ENCODE results near the gene VPS35L.

Gene VPS35L

DNA sequence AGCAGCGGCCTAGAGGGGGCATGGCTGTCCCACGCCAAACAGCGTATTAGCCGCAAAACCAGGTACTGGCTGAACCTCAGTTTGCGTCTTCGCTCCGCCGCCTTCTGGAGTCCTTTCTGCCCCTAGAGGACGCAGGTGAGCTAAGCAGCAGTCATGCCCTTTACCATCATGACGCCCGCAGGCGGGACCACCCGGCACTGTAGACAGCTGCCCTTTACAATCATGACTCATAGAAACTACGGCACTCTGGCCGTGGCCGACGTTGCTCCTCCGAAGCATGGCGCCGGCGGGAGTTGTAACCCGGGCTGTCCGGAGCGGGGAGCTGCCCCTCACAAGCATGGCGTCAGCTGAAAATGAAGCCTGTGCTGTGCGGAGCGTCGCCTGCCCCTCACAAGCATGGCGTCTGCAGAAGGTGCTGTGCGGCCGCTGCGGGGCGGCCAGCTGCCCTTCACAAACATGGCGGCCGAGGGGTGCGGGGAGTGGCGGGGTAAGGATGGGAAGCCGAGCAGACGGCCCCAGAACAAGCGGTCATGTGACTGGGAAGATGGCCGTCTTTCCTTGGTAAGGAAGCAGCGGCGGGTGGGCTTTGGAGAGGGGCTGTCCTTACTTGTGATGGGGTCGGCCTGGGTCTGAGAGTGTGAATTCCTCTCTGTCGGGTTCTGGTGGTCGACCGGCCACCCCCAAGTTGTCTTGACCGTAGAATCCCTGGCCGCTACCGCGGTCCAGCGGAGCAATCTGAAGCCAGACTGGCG, at the start of gene VPS35L:
Gene VPS35L (plus strand): TSS at position 518 of the 752 bp plus-strand sequence. CDS start 27 bp downstream, at position 545.
- peak; percentile 70 for TF ChIP-seq CTCF (conservative IDR thresholded peaks at IDR 0.05; ENCODE audit: control insufficient read depth, insufficient read depth, low read depth, low read length)
- peak; percentile 98 for DNase-seq (ENCODE audit: low read depth)
- H3K4me3 ChIP-seq (ENCODE audit: control insufficient read depth, low read depth, low read length), result peak within 1 kb of the TSS; percentile 94

- H3K4me3 ChIP-seq (ENCODE audit: control insufficient read depth, low read depth, low read length), result no peak overlapping the region
- no peak for TF ChIP-seq CTCF (conservative IDR thresholded peaks at IDR 0.05; ENCODE audit: control insufficient read depth, insufficient read depth, low read depth, low read length)
- DNase-seq (ENCODE audit: low read depth), result no peak
Measured at GRCh38 chr16:19506965-19507364, 48.5 kb upstream of the VPS35L start.

DNA sequence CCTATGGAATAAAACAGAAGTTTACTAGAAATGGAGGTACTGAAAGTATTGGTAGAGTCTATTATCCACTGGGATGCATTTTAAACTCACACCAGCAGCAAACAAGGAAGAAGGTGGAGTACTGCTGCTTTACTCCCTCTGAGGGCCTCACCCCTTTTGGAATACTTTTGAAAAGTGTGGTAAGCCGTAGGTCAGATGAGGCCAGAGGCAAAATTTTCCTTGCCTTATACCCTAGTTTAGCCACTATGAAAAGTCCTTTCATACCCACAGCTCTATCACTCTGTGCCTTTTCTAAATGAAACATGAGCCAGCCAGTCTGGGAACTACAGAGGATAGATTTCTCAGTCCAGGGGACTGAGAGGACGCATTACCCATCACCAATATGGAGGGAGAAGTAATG, 47.6 kb upstream of the VPS35L start:
- DNase-seq (ENCODE audit: low read depth), result no peak
- no peak for TF ChIP-seq CTCF (conservative IDR thresholded peaks at IDR 0.05; ENCODE audit: control insufficient read depth, insufficient read depth, low read depth, low read length)
- no peak overlapping the region for H3K4me3 ChIP-seq (ENCODE audit: control insufficient read depth, low read depth, low read length)

GRCh38 chr16:19512297-19512696, 43.2 kb upstream of the VPS35L start:
- no peak for TF ChIP-seq CTCF (conservative IDR thresholded peaks at IDR 0.05; ENCODE audit: control insufficient read depth, insufficient read depth, low read depth, low read length)
- no peak for DNase-seq (ENCODE audit: low read depth)
- H3K4me3 ChIP-seq (ENCODE audit: control insufficient read depth, low read depth, low read length), result no peak overlapping the region

DNA sequence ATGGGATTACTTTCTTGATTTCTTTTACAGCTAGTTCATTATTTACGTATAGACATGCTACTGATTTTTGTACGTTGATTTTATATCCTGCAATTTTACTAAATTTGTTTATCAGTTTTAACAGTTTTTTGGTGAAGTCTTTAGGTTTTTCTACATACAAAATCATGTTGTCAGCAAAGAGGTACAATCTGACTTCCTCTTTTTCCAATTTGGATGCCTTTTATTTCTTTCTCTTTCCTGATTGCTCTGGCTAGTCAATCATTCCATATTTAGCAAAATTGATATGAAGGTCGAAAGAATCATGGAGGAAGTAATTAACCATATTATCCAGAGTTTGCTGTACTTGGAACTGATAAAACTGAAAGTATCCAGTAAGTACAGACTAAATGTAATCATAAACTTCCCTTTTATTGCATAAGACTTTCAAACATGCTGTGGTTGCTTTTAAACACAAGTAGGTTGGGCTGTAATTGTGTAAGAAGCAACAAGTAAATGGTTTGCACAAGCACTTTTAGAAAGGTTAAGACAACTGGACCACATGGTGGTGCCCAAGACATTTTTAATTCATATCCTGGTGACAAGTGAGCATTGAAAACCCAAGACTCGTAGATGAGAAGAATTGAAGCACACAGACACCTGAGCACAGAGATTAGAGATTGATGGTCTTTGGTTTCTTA, 42.0 kb upstream of the VPS35L start:
- no peak for DNase-seq (ENCODE audit: low read depth)
- TF ChIP-seq CTCF (conservative IDR thresholded peaks at IDR 0.05; ENCODE audit: control insufficient read depth, insufficient read depth, low read depth, low read length), result no peak
- no peak overlapping the region for H3K4me3 ChIP-seq (ENCODE audit: control insufficient read depth, low read depth, low read length)

GRCh38 chr16:19515757-19516156, 39.7 kb upstream of the VPS35L start:
- TF ChIP-seq CTCF (conservative IDR thresholded peaks at IDR 0.05; ENCODE audit: control insufficient read depth, insufficient read depth, low read depth, low read length), result no peak
- DNase-seq (ENCODE audit: low read depth), result no peak
- H3K4me3 ChIP-seq (ENCODE audit: control insufficient read depth, low read depth, low read length), result no peak overlapping the region
